NCI-H187 treated with DMSO at 0.1 percent for 48 hours (cell line): ENCODE results near the gene CALHM3.
A peak's percentile ranks its signal among the peaks of the same experiment; 100 is the strongest.
"Not testable (repeated sequence)": the region's sequence is repeated elsewhere in the genome, so short reads cannot be mapped to it uniquely, and the experiment has no call there.

ENCODE experiments used
- DNase-seq: peaks from one replicate; lab custom pipeline; 2025; lab: John Stamatoyannopoulos, UW

CALHM3 gene

DNA sequence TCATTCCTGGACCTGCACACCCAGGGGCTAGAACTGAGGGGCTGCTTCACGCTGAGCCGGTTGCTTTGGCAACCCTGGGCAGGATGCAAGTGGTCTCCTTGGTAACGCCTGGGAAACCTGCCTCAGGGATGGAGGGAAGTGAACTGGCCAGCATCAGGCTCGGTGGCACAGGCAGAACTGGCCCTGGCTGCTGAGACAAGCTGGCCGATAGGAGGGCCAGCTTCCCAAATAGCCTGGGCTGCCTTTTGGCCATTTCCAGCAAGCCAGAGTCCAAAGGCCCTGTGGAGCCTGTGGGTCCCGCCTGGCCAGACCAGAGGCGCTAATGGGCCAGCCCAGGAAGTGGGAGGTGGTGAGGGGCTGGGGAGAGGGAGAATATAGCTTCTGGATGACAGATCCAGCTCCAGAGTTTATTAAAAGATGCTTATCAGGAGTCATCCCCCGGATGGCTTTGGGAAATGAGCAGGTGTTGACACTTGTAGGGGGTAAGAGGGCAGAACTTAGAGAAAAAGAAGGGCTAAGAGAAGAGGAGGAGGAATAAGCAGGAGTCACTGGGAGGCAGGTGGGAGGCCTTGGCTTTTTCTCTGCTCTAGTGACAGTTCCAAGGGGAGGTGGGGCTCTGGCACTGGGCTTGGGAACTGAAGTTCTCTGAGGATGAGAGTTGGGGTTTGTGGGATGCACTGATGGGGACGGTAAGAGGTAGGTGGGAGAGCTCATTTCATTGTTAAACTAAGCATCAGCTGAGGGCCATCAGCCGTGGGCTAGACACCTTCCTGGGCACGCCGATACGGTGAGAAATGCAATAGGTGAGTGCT is 24.0 kb upstream of the CALHM3 start:
- DNase-seq: no peak

DNA sequence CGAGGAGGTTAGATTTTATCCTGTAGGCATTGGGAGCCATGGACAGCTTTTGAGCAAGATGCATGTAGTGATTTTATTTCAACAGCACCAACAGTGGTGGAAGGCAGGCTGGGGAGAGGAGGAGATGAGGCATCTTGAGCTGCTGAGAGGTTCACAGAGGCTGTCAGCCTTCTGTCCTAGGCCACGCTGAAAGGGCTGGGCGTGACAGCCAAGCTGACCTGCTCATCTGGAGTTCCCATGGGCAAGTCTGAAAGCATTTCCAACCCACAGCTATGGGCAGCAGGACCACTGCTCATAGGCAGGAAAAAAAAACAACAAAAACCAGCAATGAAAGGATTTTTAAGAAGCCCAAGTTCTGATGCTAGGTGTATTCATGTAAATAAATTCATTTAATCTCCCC is 22.1 kb upstream of the CALHM3 start:
- no peak for DNase-seq

DNA sequence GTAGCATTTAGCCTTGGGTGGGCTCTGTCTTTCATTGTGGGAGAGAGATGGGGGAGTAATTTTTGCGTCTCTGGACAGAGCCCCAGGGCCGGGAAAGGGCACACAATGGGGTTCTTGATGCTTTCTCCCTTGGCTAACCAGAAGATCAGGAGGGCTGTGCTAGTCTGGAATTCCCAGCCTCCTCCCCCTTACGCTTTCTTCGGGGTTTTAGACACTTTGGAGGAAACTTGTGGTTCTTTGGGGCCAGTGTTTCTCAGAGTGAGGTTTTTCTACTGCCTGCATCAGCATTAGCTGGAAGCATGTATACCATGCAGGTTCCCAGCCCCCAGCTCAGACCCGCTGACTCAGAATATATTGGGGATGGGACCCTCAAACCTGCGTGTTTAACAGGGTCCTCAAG is 21.4 kb upstream of the CALHM3 start:
- no peak for DNase-seq

DNA sequence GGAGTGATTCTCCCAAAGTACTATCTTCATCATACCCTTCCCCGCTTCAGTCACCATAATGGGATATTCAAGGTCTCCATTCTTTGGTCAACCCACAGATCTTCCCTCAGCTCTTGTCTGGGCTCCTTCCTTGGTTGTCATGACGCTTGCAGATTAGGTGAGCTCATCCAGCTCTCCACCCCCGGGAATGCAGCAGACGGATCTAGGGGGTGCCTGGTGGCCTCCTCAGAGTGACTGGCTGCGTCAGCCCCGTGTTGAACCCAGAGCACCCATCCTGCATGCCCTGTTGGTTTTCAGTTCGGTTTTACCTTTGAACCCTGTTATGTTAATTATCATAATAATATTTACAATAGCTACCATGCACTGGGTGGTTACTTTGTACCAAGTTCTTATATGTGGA is 20.8 kb upstream of the CALHM3 start:
- no peak for DNase-seq

DNA sequence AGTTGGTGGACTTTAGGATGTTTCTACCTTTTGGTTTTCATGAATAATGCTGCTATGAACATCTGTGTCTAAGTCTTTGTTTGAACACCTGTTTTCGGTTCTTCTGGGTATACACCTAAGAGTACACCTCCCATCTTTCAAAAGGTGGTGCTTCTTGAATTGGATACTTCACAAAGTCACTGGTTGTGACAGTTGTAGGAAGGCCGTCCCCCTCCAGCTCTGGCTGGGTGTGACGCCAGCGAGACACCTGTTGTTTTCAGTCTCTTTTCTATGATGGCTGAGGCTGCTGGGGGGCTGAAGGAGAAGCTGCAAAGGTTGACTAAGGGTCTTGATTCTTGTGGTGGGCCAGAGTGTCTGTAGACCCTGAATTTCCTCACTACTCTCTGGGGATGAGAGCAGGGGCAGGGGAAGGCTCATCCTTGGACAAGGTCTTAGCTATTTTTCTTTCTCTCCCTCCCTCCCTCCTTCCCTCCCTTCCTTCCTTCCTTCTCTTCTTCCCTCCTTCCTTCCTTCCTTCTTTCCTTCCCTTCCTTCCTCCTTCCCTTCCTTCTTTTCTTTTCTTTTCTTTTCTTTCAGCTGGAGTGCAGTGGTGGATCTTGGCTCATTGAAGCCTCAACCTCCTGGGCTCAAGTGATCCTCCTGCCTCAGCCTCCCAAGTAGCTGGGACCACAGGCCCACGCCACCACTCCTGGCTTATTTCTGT is 20.0 kb upstream of the CALHM3 start:
- peak; percentile 57 for DNase-seq

DNA sequence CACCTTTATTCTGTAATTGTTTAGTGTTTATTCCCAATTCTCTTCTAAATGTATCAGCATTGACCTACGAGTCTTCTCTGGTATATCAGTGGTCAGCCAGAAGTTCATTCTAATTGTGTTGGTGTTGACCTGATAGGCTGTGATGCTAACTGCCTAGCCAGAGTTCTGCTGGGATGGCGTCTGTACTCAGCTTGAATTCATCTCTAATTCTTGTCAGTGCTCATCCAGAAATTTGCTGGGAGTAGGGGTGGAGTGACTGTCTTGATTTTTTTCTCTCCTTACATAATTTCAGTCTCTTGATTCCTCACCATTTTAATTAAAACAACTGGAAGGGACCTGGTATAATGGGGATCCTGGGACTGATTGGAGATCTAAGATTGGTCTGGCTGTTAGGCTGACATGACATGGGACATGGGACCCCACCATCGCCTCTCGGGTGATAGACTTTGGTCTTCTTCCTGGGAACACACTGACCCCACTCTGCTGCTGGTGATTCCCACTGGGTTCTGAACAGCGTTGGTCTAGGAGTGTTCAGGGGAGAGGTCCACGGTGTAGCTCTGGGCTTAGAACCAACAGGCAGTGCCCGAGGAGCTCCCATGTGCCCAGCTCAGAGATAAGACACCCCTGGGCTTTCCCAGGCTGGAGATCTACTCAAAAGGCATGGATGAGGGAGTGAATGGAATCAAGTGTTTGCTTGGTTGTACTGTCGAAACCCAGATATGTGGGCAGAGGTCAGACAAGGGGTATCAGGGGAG is 18.3 kb upstream of the CALHM3 start:
- DNase-seq: no peak

DNA sequence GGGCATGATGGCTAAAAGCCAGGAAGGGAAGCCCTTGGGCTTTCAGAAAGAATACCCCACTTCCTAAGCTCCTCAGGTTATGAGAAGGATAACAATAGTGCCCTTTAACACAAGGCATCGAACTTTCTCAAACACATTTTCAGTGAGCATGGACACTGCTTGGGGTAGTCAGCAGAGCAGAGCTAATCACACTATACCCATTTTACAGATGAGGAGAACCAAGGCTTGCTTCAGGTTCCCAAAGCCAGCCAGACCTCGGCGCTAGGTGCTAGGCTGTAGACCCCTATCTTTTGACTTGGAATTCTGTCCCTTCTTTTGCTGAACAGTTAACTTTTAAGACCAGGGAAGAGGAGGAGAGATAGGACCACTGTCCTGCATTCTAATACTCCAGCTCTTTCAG is 16.3 kb upstream of the CALHM3 start:
- DNase-seq: no peak

DNA sequence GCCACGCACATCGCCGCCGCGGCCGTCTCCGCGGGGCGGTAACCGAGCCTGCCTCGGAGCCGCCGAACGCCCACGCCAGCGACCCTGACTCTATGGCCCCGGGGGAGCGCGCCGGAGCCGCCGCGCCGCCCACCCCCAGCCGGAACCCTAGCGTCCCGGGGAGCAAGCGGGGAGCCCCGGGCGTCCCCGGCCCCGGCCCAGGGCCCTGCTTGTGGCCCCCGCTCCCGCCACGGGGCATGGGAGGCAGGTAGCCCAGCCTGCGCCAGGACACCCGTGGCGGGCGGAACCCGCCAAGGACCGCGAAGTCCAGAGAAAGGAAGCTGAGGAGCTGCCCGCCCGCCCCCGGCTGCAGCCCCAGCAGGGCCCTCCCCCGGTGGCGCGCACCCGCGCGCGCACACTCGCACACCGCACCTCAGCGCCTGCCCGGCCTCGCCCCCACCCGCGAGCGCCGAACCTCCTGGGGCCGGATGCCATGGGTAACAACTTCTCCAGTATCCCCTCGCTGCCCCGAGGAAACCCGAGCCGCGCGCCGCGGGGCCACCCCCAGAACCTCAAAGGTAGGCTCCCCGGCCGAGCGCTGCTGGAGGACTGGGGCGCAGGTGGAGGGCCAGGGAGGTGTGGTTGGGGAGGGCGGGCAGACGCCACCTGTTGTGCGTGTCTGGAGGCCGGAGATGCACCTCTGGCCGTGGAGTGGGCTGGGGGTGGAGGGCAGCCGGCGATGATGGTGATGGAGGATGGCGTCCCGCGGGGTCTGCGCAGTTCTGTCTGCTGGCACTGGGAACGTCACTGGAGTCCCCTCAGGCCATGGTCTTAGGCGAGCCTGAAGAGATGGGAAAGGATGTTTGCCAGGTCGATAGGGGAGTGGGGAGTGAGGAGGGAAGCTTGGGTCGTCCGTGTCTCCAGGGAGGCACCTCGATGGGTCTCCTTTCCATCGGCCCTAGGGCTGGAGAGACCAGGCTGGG is 15.2 kb upstream of the CALHM3 start:
- DNase-seq: no peak

DNA sequence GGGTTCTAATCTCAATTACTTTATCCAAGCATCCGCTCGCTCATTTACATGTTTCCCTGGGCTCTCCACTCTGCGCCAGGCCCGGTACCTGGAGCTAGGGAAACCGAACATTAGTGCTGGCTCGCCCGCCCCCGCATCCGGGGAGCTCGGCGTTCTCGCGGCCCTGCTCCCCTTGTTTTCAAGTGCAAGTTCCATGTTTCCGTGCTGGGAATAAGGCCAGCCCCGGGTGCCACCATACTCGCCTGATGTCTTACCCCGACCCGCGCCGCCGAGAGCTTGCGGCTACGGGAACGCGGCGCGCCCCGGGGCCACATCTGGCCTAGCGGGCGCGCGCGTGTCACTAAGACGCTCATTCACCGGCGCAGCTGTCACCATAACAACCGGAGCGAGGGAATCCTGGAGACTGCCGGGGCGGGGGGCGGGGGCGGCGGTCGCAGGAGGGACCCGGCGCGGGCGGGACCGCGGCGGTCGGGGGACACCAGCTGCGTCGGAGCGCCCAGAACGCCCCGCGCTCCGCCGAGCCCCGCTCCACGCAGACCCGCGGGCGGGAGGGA is 14.4 kb upstream of the CALHM3 start, which contains the start of gene NEURL1:
NEURL1 (plus strand) TSS at position 344 of the 554 bp plus-strand sequence. CDS start 683 bp downstream, outside the sequence.
- DNase-seq: no peak

DNA sequence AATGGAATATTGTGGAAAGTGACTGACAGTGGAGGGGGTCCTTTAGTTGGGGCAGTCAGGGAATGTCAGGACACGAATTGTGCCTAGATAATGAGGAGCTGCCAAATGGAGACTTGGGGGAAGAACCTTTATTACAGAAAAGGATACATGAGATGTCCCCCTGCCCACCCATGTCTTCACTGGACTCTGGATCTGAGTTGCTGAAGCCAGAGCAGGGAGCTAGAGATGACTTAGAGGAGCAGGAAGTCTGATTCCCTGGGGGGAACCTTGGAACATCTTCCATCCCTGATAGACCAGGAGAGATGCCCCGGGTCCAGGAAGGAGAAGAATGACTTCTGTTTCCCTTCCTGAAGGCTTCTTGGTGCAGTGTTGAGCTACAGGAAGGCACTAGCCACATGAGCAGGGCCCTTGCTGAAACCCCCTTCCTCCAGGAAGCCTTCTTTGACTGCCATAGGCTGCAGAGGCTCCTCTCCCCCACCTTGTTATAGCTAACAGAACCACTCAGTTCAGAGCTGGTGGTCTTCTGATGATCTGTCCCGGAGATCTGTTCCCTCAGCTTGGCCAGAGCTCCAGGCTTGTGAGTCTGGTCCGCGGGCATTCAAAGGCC is 13.7 kb upstream of the CALHM3 start:
- no peak for DNase-seq

DNA sequence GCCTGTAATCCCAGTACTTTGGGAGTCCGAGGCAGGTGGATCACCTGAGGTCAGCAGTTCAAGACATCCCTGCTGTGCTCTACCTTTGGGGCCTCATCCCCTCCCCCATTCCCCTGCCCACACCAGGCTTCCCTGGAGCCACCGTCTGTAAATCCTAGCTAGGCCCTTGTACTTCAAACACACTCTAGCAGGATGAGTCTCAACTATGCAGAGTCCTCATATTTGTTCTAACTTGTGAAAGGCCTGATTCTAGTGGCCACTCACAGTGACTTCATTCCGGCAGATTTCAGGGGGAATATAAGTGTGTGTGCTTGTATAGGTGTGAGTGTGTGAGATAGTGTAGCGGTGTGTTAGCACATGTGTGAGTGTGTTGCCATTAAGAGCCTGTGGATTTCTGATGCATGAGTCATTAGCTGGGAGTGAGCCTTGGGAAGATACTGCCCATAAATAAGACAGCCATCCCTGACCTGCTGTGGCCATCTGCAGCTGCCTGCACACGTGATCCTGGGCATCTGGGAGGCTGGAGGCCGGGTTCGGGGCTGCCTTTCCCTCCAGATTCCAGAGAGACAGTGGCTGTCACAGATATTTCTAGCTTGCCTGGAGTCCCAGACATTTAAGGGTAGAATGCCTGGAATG is 12.8 kb upstream of the CALHM3 start:
- no peak for DNase-seq

DNA sequence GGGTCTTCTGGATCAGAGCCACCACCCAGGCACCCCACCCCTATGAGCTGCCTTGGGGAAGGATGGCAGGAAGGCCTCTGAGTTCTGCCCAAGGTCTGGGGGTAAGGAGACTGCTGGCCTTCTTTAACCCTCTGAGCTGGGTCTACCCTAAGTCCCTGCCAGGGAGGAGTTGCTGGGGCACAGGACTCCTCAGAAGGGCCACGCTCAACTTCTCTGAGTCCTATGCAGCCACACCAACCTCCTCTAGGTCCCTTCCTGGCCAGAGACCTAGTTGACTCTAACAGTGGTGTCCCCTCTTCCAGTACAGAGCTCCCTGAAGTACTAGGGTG is 11.9 kb upstream of the CALHM3 start:
- DNase-seq: no peak

DNA sequence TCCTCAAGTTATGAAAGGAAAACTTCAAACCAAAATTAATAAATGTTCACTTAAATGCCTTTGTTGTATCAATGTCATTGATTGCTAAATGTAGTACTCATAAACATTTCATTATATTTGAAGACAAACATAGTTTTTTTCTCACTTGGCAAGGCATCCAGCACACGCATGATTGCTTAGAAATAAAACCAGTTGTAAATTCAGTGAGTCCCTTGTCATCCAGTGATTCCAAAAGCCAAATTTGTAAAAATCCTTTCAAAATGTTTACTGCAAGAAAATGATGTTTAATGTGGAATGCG is 8.3 kb upstream of the CALHM3 start:
- no peak for DNase-seq

DNA sequence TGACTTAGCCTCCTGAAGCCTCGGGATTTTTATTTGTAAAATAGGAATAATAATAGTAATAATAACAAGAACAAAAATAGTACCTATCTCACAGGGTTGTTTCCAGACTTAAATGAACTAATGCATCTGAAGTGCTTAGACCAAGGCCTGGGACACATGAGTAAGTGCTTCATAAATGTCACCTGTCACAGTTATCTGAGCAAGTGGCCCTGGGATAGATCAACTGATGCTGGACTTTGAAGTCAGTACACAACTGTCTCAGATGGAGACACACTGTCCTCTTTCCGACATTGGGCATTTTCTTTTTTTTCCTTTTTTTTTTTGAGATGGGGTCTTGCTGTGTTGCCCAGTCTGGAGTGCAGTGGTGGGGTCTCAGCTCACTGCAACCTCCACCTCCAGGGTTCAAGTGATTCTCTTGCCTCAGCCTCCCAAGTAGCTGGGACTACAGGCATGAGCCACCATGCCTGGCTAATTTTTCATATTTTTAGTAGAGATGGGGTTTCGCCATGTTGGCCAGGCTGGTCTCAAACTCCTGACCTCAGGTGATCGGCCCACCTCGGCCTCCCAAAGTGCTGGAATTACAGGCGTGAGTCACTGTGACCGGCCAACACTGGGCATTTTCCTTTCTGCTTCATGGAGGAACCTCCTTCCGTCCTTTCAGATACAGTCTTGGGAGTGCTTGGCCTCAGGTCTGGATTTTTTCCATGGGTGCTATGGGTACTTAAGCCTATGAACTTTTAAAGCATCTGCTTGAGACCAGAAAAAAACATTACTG is 7.8 kb upstream of the CALHM3 start:
- DNase-seq: not testable (repeated sequence)

DNA sequence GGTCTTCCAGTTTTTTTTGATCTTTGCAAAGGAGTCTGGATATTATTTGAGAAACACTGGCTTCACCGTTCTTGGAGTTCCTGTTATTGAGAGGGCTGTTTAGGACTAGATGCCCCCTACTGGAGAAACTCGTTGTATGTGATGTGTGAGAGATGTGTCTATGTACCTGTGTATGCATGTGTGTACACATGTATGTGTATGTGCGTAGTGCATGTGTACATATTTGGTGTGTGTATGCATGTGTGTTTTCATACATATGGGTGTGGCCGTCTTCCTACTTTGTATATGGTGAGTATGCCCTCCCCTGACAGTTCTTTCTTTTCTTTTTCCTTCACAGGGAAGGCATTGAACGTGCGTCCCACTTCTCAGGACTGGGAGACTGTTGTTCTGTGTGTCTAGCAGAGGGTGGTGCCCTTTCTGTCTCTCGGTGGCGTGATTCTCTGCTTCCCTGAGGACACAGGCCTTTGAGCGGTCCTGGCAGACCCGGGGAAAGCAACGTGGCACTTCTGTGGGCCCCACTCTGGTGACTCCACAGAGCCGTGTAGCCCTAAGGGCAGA is 3.0 kb upstream of the CALHM3 start:
- peak; percentile 21 for DNase-seq

DNA sequence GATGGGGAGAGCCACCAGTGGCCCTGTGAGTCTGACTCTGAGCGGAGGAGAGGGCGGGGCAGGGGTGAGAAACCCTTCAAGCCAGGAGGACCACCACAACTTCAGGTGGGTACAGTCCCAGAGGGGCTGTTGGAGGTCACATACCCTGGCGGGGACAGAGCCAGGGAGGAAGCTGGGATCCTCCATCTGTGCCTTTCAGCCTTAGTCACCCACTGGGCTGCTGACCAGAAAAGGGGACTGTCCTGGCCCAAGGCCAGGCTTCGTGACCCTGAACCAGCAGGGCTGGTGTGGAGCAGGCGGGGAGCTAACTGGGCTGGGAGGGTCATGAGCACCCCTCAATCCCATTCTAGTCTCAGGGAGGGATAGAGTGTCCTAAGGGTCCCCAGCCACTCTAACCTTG is 1.5 kb upstream of the CALHM3 start:
- no peak for DNase-seq

DNA sequence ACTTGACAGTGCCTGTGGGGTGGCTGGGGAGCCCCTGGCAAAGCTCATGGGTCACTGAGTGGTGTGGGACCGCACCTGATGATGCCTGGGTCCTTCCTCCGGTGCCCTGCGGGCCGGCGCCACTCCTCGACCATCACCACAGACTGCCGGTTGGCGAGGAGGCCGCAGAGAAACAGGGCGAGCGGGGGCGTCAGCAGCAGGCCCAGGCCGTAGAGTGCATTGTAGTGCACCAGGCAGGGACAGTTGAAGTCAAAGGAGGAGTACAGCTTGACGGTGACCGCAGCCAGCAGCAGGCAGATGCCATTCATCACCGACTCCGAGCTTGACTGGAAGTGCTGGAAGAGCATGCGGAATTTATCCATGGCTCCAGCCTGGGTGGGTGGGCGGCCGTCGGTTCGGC is 369 bp downstream of the CALHM3 start:
- no peak for DNase-seq

DNA sequence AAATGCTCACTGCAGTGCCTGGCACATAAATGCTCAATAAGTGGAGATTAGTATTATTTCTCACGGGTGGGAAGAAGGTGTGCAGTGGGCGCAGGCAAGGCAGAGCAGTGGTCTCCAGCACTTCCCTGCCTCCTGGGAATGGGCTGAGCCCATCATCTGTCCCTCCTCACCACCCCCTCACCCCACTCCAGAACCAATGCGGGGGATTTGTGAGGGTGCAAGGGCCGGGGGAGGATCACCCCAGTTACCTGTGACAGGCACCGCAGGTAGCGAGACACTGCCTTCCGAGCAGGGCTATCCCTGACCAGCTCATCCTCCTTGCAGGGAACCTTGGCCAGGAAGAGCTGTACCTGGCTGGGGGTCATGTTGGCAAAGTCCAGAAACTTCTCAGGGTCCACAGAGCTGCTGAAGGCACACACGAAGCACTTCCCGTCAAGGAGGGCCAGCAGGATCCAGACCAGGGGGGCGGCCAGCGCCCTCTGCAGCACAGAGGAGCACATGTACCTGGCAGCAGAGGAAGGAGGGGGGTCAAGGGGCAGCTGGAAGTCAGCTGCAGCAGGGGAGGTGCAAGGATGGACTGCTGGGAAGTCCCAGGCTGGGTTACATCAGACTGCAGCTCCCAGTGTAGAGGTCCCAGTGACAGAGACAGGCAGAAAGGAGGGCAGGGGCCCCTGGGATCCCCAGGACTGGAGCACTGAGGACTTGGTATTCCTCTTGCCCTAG is 2.8 kb downstream of the CALHM3 start:
- DNase-seq: no peak

DNA sequence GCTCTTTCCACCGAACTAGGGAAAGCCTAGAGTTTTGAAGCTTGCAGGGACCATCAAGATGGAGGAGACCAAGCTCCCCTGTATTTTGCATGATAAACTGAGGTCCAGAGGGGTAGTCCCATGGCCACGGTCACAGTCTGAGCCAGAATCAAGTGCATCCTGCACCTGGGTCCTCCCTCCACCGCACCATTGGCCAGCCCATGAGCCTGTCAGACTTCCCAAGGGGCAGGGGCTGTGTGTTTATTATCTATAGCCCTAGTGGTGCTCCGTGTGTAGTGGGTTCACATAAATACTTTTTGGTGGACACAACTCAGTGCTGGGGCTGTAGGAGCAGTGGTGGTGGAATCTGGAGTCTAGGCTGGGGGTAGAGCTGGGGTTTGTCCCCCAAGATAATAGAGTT is 3.6 kb downstream of the CALHM3 start:
- no peak for DNase-seq
